Peyer's patch (tissue), 4 donors: ENCODE results near the gene SOCS7.

Experiments
- CTCF ChIP-seq, 6 experiments: fragments of 450-650 bp in 4 of 6; fragments of 200-600 bp in 2 of 6; sonication (generic) in 1 of 6; IDR thresholded peaks; one replicate each; pipeline ENCODE4 v1.5.1; 2017 to 2019; ENCODE audit warnings: antibody characterized with exemption in 6 of 6, mild to moderate bottlenecking in 3 of 6, moderate library complexity in 1 of 6
- POLR2A ChIP-seq, 2 donors: fragments of 450-650 bp; IDR thresholded peaks; one replicate each; pipeline ENCODE4 v1.5.1; 2017; ENCODE audit warnings: antibody characterized with exemption in 2 of 2, mild to moderate bottlenecking in 2 of 2, moderate library complexity in 2 of 2

- TF ChIP-seq CTCF (IDR thresholded peaks at IDR 0.05) (no peak), POLR2A (IDR thresholded peaks at IDR 0.05) (no peak)
Measured at GRCh38 chr17:38353668-38354067, 2.0 kb downstream of the SOCS7 start.
